HepG2 (cell line): ENCODE data around the gene MYLK.

Experiments
- ATF4 ChIP-seq, 2 experiments: fragments of 450-650 bp in 1 of 2; sonication (generic) in 1 of 2; formaldehyde crosslinking; IDR thresholded peaks; 2 replicates each; pipeline versions ENCODE4 v1.5.0 to v1.8.0; 2020 to 2022; ENCODE audit warnings: mild to moderate bottlenecking in 1 of 2, missing genetic modification reagents in 1 of 2
- CREB1 ChIP-seq, 2 experiments: fragments of 450-650 bp in 1 of 2; IDR thresholded peaks; 2 replicates each; pipeline ENCODE4 v1.6.1; 2016 to 2017; ENCODE audit warnings: control low read depth in 1 of 2, mild to moderate bottlenecking in 1 of 2, missing compliant biosample characterization in 1 of 2, missing genetic modification characterization in 1 of 2
- FOSL2 ChIP-seq: sonication (generic); formaldehyde crosslinking; IDR thresholded peaks from 2 replicates; pipeline ENCODE4 v1.4.0; 2020; ENCODE audit warnings: missing genetic modification reagents
- GABPB1 ChIP-seq: IDR thresholded peaks from 2 replicates; pipeline ENCODE4 v1.6.1; 2016; ENCODE audit warnings: mild to moderate bottlenecking, missing genetic modification reagents, moderate library complexity, missing compliant biosample characterization
- PRDM10 ChIP-seq: sonication (generic); formaldehyde crosslinking; IDR thresholded peaks from 2 replicates; pipeline ENCODE4 v1.4.0; 2020; ENCODE audit warnings: low read depth, missing genetic modification reagents
- YEATS2 ChIP-seq: sonication (generic); formaldehyde crosslinking; IDR thresholded peaks from 2 replicates; pipeline ENCODE4 v1.4.0; 2020; ENCODE audit warnings: missing genetic modification reagents, borderline replicate concordance

- no peak for TF ChIP-seq PRDM10
- no peak for TF ChIP-seq YEATS2
- no peak for TF ChIP-seq FOSL2
- TF ChIP-seq ATF4 (CRISPR knock-in tag; IDR thresholded peaks at IDR 0.05): no peak
- no peak for TF ChIP-seq CREB1 (IDR thresholded peaks at IDR 0.05)
- no peak for TF ChIP-seq CREB1 (CRISPR knock-in tag; IDR thresholded peaks at IDR 0.05)
- no peak for TF ChIP-seq GABPB1 (CRISPR knock-in tag)
Observed at GRCh38 chr3:123648696-123649405, 235.3 kb downstream of the MYLK start.
